Limb (tissue), 2 donors: ENCODE results near the gene RRAD.
"Not testable (repeated sequence)": the region's sequence is repeated elsewhere in the genome, so short reads cannot be mapped to it uniquely, and the experiment has no call there.

Experiments used
- DNase-seq, 2 donors: peaks; one replicate each; pipeline ENCODE4 v3.0.0-alpha.2; 2016; ENCODE audit errors: extremely low spot score in 2 of 2

RRAD gene

DNA sequence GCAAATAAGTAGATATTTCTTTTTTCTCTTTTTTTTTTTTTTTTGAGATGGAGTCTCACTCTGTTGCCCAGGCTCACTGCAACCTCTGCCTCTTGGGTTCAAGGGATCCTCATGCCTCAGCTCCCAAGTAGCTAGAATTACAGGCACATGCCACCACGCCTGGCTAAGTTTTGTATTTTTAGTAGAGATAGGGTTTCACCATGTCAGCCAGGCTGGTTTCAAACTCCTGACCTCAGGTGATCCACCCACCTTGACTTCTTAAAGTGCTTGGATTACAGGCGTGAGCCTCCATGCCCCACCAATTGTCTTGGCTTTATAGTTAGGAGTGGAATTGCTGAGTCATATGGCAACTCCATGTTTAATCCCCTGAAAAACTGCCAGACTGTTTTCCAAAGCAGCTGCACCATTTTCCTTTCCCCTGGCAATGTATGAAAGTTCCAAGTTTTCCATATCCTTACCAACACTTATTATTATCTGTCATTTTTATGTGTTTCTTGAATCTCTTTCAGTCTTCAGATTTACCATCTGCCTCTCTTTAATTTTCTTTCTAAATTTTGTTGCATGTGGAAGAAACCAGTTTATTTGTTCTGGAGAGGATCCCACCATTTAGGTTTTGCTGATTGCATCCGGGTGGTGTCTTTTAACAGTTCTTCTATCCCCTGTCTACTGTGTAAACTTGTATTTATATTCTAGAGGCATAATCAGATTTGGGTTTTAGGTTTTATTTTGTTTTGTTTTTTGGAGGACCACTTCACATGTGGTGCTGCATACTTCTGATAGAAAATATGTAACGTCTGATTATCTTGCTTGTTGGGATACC lies 25.8 kb upstream of the RRAD start:
- DNase-seq, result no peak

DNA sequence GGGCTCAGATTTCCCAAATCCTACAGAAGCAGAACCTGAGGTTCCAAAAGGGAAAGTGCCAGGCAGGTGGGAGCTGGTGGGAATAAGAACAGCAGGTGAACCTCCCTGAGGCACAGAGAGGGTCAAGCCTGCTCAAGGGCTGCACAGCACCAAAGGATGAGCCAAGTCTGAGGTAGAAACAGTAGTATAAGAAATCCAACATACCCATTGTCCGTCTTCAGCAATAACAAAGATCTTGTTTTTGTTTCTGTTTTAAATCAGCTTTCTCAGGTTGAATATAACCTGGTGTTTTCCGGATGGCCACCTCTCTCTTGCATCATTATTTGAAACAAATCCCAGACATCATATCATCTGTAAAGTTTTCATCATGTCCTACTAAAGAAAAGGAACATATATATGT lies 25.1 kb upstream of the RRAD start:
- no peak for DNase-seq

DNA sequence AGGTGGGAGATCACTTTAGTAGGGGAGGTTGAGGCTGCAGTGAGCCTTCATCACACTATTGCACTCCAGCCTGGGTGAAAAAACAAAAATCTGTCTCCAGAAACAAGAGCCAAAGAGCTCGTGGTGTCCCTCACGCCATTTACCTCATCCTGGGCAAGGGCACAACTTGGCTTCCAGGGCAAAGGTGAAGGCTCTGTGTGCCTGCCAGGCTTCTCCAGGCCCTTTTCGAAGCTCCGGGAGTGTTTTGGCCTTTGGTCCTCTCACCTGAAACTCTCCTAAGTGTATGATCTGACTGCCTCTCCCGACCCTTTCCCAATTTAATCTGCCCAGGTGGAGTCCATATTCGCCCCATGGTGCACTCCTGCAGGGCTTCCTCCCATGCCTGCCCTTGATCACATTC lies 24.1 kb upstream of the RRAD start:
- no peak for DNase-seq

- no peak for DNase-seq
Observed at GRCh38 chr16:66948837-66949225, 23.5 kb upstream of the RRAD start.

- DNase-seq, result no peak
Observed at GRCh38 chr16:66948134-66948836, 22.9 kb upstream of the RRAD start.

DNA sequence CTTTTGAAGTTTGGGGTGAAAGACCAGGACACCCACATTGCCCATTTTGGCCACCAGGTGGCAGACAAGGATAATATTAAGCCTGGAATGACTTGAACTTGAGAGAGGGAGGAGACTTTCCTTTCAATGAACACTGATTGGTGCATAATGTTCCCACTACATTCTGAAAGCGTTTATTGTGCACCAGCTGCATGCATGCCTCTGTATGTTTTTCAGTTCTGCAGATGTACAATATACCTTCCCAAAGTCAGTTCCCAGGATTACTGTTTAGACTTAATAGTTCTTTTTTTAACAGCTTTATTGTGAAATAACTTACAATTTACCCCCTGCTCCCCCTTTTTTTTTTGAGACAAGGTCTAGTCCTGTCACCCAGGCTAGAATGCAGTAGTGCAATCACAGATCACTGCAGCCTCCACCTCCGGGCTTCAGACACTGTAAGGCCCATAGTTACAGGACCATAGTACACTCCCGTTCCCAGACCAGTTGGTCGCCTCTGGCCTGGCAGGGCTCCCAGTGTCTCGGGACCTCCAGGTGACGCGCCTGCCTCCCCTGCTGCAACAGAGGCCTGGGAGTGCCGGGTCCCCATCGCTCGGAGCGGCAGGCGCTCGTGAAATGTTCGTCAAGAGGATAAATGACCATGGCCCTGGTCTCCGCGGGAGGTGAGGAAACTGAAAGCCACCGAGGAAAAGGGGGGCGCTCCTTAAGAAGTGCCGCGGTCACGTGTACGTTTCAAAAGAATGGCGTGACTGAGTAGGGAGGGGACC lies 22.1 kb upstream of the RRAD start:
- DNase-seq, result peak; percentile 79 to 84

DNA sequence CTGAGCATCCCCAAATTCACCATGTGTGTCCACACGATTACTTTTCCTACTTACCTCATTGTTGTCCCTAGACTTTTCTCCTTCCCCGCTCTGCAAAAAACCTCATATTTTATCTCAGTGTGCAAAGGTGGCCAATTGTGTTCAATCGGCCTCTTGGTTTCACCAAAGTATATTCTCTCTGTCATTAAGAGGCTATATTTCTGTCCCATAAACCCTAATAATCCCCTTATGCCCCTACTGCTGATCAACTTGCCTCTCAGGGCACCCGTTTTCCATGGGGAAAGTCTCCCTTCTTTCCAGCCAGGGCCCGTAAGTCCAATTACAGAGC lies 21.6 kb upstream of the RRAD start:
- no peak for DNase-seq

- no peak for DNase-seq
Observed at GRCh38 chr16:66946541-66946940, 21.2 kb upstream of the RRAD start.

GRCh38 chr16:66945939-66946338 lies 20.6 kb upstream of the RRAD start:
- DNase-seq, result no peak

- not testable (repeated sequence) for DNase-seq
Observed at GRCh38 chr16:66944971-66945370, 19.6 kb upstream of the RRAD start.

DNA sequence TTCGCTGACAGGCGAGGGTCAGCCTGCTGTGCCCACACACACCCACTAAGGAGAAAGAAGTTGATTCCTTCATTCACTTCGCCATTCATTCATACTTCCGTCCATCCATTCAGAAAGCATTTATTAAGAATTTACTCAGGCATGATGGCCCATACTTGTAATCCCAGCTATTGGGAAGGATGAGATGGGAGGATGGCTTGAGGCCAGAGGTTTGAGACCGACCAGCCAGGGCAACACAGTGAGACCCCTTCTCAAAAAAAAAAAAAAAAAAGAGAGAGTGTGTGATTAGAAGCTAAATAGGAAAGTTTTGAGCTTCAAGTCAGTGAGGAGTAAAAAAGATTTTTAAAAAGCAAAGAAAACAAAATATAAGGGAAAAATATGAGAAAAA lies 18.7 kb upstream of the RRAD start:
- no peak for DNase-seq

GRCh38 chr16:66943426-66944053 lies 18.2 kb upstream of the RRAD start:
- no peak for DNase-seq

DNA sequence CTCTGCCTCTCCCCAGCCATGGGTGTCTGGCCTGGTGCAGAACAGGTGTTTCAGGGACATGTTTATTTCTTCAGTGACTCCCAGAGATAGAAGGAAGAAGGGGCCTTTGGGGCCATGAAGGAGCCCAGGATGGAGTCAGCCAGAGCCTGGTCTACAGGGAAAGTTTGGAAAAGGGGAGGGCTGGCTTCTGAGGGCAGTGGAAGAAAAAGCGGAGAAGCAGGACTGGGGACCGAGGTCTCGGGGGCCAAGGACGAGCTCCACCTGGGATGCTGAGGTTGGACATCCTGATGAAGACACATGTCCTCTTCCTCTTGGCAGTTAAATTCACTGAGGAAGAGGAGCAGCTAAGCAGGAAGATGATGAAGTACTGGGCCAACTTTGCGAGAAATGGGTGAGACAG lies 17.6 kb upstream of the RRAD start:
- no peak for DNase-seq

DNA sequence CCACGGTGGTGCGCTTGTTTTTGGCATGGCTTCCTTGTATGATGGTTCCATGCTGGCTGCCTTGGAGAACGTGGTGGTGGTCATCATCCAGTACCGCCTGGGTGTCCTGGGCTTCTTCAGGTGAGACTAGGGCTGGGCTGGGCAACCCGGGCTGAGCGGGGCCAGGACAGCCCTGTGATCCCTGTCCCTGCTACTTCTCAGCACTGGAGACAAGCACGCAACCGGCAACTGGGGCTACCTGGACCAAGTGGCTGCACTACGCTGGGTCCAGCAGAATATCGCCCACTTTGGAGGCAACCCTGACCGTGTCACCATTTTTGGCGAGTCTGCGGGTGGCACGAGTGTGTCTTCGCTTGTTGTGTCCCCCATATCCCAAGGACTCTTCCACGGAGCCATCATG lies 14.9 kb upstream of the RRAD start:
- no peak for DNase-seq

- no peak for DNase-seq
Observed at GRCh38 chr16:66939366-66939765, 14.0 kb upstream of the RRAD start.

DNA sequence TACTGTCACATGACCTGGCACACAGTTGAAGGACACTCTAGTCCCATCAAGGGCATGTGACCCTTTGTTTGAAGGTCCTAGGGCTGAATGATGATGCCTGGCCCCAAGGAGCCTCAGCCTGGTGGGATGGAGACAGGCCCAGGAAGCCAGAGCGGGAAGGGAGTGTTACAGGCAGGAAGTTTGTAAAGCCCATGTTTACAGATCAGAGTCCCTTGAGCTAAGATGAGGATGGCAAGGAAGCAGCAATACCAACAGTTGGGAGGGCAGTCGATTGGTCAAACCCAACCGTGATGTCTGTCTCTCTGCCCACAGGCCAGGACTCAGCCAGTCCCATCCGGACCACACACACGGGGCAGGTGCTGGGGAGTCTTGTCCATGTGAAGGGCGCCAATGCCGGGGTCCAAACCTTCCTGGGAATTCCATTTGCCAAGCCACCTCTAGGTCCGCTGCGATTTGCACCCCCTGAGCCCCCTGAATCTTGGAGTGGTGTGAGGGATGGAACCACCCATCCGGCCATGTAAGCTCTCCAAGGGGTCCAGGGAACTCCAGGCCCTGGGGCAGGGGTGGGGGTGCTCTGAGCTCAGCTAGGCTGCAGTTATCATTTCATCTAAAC lies 12.5 kb upstream of the RRAD start:
- no peak for DNase-seq

GRCh38 chr16:66936889-66937554 lies 11.7 kb upstream of the RRAD start:
- DNase-seq, result no peak

- DNase-seq, result no peak
Observed at GRCh38 chr16:66936462-66936861, 11.1 kb upstream of the RRAD start.

DNA sequence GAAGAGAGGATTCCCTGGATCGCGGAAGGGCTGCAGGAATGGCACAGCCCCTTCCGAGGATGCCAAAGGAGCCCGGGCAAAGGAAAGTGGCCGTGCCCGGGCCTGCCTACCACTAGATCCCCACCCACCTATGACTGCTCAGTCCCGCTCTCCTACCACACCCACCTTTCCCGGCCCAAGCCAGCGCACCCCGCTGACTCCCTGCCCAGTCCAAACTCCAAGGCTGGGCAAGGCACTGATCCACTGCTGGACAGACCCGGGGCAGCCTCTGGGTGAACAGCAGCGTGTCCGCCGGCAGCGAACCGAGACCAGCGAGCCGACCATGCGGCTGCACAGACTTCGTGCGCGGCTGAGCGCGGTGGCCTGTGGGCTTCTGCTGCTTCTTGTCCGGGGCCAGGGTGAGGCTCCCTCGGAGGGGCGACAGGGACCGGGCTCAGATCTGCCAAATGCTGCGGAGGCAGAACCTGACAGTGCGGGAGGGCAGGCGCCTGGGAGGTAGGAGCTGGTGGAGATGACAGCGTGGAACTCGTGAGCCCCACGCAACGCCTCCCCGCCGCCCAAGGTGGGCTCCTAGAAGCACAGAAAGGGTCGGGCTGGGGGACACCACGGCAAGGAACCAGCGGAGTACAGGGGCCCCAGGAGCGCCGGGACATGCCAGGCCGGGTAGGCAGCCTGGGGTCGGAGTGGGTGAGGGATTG lies 10.1 kb upstream of the RRAD start, which contains the start of gene CES2:
Gene CES2, plus strand, starts transcription at position 203 of the 698 bp plus-strand sequence. Its CDS starts 120 bp downstream, at position 323.
- DNase-seq, result no peak

DNA sequence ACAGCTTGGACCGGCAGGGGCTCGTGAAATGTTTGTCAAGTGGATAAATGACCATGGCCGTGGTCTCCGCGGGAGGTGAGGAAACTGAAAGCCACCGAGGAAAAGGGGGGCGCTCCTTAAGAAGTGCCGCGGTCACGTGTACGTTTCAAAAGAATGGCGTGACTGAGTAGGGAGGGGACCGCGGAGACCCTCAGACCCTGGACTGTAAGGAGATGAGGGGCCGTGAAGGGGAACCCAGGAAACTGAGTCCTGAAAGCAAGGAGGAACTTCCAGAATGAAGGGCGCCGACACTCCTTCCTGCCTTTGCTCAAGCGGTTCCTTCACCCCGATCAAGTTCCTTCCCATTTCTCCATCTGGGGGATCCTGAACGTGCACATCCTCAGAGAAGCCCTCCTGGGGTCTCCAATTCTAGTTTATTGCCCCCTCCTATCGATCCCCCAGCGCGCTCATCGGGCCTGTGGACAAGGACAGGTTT lies 9.5 kb upstream of the RRAD start:
- not testable (repeated sequence) for DNase-seq
